ENCODE measurements around the gene ORC6.

- no peak for TF ChIP-seq CTCF (IDR thresholded peaks at IDR 0.05)
- no peak for TF ChIP-seq POLR2A (IDR thresholded peaks at IDR 0.05)
- TF ChIP-seq POLR2AphosphoS5 (IDR thresholded peaks at IDR 0.05): no peak
- TF ChIP-seq EP300 (IDR thresholded peaks at IDR 0.05; ENCODE audit: low read depth): no peak
Measured at GRCh38 chr16:46709469-46710005, 20.1 kb downstream of the ORC6 start.
